Fibroblast of skin of left biceps (primary cell): ENCODE results near the gene UNC13C.

Experiments
- DNase-seq, 2 experiments: peaks; one replicate each; pipeline ENCODE4 v3.0.0-alpha.2; 2013; ENCODE audit warnings: low read depth in 2 of 2

UNC13C gene

GRCh38 chr15:54017959-54018358 is 39.7 kb downstream of the UNC13C start:
- no peak for DNase-seq

- DNase-seq = no peak
These were observed 48.0 kb downstream of the UNC13C start for GRCh38 chr15:54026258-54026657.

DNA sequence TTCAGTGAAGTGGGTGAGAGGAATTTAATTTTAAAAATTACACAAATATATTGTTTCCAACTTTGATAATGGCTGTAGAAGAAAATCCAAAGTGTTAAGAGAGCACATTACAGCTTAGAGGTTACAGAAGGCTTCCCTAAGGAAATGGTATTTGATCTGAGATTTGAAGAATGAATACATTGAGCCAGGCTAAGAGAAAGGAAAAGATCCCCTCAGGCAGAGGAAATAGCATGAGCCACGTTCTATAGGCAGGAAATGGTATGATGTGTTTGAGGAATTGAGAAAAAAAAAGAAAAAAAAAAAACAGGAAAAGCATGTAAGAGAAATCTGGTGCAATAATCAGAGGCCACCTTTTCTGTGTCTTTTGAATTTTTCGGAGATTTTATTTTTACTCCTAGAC is 48.6 kb downstream of the UNC13C start:
- DNase-seq = no peak

DNA sequence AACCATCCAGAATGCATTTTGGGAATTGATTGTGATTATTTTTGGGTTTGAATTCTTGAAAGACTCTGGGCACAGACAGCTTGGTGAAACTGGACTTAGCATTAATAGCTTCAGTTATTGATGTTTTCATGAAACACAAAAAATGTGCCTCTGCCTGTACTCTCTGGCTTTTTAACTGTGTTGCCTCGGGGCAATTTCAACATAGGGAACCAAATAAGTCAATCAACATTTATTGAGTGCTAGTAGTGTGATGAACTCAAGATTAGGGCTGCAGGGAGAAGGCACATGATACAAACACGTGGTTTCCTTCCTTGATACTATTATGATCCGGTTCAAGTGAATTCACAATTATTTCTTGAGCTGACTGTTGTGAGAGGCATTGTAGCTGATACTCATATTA is 50.8 kb downstream of the UNC13C start:
- no peak for DNase-seq

DNA sequence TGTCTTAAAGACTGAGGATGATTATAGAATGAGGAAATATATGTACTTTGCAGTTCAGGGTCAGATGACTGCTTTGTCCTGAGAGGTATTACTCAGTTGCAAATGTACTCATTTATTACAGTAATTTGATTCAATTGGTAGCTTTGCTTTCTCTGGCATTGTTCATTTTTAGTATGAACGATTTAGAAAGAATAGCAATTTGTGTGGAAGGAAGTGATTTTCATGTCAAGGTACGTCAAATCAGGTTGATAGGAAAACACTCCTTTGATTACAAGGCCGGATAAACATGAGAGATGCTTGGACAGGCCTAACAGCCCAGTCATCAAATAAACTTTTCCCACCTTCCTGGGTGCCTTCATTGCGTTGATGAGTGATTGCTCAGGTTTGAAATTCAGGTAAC is 53.8 kb downstream of the UNC13C start:
- DNase-seq = no peak

DNA sequence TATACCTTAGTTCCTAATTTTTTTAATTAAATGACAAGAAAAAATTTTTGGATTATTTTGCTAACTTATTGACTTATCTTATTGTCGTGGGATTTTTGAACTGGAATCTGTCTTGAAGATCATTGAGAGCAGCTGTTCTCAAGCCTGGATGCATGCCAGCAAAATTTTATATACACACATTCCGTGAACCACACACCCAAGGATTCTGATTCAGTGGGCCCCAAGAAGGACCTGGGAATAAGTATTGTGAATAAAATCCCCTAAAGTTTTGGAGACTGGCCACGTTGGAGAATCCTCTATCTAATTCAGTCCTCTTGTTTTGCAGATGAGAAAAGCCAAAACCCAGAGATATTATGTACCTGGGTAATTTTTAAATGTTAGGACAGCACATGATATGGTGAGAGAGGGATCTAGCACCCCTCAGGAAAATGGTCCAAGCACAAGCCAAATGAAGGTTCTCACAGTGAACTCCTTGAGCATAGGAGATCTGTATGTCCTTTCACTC is 55.2 kb downstream of the UNC13C start:
- no peak for DNase-seq

DNA sequence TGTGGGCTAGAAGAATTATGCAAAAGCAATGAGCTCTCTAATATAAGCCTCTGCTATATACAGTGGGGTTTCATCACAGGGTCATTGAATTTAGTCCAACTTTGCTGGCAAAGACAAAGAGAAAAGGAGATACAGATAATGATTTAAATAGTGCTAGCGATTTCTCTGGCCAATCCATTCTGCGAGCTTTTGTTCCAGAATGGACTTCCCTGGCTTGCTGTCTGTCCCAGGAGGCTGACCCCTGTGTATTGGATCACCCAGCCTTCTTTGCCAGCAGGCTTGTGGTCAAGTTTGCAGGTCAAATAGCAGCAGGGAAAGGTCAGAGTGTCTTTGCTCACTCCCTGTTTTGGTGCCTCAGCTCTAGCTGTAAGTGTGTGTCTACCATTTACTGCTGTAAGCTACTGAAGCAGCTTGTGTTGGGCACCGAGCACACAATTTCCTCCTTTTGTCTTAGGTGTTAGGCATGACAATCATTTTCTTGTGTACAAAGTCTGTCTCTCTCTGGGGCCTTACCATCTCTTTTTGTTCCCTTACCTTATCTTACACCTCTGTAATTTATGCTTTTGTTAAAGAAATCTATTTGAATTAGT is 55.7 kb downstream of the UNC13C start:
- no peak for DNase-seq

DNA sequence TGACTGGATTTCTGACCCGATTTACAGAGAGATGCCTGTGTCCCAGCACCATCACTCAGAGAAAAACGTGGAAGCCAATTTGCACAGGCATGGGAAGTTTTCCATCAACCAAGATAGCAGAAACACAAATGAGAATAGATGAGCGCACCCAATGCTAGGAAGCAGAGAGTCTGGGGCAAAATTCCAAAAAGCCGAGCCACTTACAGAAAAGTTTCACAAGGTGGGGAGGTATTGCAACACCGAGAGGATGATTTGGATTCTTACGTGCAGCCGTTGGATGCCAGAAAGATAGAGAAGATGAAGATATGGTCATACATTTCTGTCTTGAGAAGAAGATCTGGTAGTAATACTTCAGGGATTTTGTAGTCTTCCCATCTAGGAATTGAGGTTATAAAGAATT is 57.4 kb downstream of the UNC13C start:
- DNase-seq = no peak

GRCh38 chr15:54045397-54045796 is 67.2 kb downstream of the UNC13C start:
- no peak for DNase-seq

DNA sequence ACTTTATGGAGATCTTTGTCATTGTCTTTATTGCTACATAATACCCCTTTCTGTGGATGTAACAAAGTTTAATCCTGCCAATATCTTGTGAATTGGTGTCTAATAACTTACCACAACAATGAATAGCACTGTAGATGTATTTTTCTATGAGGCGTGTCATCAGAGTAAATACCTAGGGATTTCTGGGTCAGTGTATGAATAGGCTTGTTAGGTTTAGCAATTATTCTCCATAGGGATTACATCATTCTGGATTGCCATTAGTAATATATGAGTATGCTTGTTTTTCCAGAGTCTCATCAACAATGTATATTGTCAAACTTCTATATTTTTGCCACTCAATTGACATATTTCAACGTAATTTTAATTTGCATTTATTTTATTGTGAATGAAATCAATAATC is 67.9 kb downstream of the UNC13C start:
- no peak for DNase-seq

DNA sequence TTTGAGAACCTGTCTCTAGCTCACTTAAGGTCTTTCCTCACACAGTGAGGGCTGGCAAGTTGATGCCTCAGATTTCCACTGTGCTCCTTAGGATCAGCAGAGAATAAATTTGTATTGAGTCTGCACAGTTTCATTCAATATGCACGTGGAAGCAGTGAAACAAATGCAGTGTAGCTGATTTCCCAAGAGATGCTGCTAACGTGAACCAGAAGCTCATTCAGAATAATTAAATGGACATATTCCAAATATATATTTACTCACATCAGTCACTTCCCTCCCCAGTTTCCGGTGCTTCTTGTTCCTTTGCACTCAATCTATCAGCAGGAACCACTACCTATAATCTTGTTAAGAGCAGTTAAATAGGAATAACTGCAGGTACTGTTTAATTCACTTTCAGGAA is 86.1 kb downstream of the UNC13C start:
- DNase-seq = no peak

- DNase-seq = no peak
These were observed 88.2 kb downstream of the UNC13C start for GRCh38 chr15:54066403-54066802.

GRCh38 chr15:54082836-54083492 is 104.7 kb downstream of the UNC13C start:
- DNase-seq = no peak

- DNase-seq = no peak
These were observed 105.3 kb downstream of the UNC13C start for GRCh38 chr15:54083501-54083900.

DNA sequence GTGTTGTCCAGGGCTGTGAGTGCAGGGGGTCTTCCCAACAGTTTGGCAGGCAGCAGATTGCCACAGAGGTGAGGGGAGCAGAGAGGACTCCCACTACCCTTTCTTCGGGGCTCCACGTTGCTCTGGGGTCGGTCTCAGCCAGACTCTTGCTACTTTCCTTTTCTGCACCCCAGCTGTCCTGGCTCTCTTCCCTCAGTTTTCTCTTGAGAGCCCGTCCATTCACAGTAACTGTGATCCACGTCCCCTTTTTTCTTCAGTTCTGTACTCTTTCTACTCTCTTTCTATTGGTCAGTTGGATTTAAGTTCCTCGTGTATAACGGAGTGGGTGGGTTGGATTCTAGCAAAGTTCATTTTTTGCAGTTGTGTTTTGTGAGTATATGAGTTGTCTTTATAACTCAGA is 105.8 kb downstream of the UNC13C start:
- DNase-seq = no peak

- no peak for DNase-seq
These were observed 110.6 kb downstream of the UNC13C start for GRCh38 chr15:54088837-54089236.

DNA sequence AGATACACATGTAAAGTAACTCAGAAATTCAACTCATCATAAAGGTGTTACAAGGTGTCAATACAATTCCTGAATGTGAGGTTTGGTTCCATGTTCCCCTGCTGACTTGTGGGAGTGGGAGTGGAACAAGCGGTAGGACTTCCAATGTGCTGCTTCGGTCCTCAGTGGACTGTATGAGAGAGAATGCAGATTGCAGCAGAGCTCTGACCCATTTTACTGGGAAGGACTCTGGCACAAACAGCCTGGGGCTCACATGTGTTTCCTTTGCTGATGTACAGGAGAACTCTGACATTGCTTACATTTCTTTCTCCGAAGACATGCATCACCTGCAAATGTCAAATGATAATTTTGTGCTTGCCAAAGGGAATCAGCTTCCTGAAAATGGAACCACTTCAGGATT is 111.5 kb downstream of the UNC13C start:
- DNase-seq = no peak

DNA sequence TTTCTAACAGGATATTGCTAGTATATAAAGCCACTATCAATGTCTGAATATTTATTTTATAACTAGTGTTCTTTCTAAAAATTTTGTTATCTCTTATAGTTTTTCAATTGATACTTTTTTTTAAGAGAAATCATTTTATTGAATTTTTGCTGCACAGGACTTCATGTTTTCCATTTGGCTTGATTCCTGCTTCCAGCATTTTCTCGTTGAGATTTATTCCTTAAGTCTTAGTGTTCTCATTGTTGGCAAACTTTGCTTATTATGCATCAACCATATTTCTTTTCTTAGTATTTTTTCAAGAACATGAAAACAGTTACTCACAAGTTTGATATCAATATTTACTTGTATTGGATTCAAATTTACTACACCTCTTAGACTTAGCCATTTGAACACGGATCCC is 113.4 kb downstream of the UNC13C start:
- DNase-seq = no peak

DNA sequence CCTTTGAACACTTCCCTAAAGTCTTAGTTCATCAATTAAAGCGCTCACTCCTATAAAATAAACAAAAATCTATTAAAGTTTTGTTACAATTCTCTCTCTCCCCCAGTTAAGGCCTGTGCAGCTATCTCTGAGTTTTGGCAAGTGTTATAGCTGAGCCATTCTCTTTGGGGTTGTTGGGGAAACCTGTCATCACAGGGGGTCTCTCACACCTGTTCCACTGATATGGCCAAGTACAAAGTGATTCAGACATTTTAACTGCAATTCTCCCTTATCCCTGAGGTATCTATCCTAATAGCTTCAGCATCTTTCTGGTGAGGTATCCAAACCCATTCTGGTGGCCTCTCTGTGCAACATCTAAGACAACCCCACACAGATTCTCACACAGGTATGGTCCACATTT is 116.4 kb downstream of the UNC13C start:
- DNase-seq = no peak

DNA sequence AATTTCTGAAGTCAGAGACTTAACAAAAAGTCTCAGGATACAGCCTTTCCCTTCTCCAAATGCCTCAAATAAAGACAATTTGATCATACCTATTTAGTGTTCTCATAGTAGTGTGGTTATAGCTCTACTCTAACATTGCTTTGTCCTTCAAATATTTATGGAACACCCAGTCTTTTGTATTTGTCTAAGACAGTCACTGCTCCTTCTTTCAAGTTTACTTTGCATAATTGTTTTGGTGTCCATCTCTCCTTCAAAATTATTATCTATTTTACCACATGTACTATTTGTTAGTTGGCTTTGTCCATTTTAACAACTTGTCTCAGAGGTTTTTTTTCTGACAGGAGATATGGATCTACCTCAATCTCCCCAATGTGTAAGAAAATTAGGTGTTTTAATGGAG is 118.8 kb downstream of the UNC13C start:
- no peak for DNase-seq

DNA sequence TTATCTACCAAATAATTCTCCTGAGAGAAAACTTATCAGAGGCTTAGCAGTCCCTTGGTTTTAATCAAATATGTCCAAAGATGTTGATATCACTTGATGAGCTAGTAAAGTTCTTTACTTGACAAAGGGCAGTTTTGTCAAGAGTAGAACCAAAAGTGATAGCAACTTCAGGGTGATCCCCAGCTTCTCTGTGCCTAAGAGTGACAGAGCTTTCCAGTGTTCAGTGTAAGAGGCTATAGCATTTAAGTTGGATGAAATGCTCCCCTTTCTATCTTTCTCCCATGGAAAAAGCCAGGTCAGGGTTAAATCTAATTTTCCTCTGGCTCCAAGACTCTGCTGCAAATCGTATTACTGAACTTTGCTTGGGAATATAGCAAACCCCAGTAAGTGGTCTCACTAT is 120.8 kb downstream of the UNC13C start:
- DNase-seq = no peak

DNA sequence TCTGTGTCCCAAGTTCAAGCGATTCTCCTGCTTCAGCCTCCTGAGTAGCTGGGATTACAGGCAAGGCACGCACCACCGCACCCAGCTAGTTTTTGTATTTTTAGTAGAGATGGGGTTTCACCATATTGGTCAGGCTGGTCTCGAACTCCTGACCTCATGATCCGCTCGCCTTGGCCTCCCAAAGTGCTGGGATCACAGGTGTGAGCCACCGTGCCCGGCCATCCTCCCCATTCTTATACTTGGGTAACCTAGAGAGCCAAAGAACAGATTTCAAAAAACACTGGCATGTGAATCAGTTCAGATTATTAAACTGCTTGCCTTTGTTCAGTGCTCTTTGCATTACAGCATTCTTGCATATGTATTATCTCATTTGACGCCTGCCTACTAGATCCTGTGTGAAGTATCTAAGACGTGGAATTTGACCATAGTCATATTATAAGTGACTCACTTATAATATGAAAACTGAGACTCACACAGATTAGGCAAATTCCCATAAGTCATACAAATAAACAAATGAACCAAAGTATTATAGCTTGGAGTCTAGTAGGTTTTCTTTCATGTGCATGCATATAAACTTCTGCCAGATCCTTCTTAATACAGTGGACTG is 123.5 kb downstream of the UNC13C start:
- DNase-seq = no peak

DNA sequence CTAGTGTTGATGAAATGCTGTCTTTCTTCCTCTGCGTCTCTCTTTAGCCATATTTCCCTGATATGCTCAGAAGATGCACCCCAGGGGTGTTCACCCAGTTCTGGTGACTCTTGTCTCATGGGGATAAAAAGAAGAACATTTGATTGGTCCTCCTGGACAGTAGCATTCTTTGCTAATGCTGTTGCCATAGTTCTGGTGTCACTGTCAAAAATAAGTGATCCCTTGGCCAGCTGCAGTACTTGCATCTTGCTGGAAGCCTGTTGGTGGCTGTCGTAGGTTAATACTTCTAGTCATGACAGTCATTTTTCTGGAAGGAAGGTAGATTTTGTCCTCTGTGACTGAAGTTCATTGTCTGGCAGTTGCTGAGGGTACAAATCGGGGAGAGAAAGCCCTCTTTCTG is 124.5 kb downstream of the UNC13C start:
- no peak for DNase-seq
